Nephron progenitor cell (in vitro differentiated cells): ENCODE results near the gene H6PD.
A peak's percentile ranks its signal among the peaks of the same experiment; 100 is the strongest.

Experiments used
- DNase-seq: peaks from one replicate; pipeline ENCODE4 v3.0.0; 2021
- H3K27ac Mint-ChIP-seq: 2 replicates; pipeline ENCODE4 v1.8.0; 2021; ENCODE audit warnings: mild to moderate bottlenecking, moderate library complexity, mixed read lengths
- H3K27me3 Mint-ChIP-seq: 2 replicates; pipeline ENCODE4 v1.8.0; 2021; ENCODE audit warnings: mild to moderate bottlenecking, low read depth, mixed read lengths; ENCODE audit not compliant: poor library complexity
- H3K36me3 Mint-ChIP-seq: 2 replicates; pipeline ENCODE4 v1.8.0; 2021; ENCODE audit warnings: low read depth, mixed read lengths
- H3K4me1 Mint-ChIP-seq: 2 replicates; pipeline ENCODE4 v1.8.0; 2021; ENCODE audit warnings: mixed read lengths
- H3K4me3 Mint-ChIP-seq: 2 replicates; pipeline ENCODE4 v1.8.0; 2021; ENCODE audit warnings: mild to moderate bottlenecking, moderate library complexity, mixed read lengths
- H3K9me3 Mint-ChIP-seq: 2 replicates; pipeline ENCODE4 v1.8.0; 2021; ENCODE audit warnings: mild to moderate bottlenecking, moderate library complexity, mixed read lengths
- TF ChIP-seq, protein P1 (sequence below): fragments of 200-600 bp; sonication (generic); IDR thresholded peaks from 2 replicates; pipeline ENCODE4 v1.5.0; 2021; ENCODE audit warnings: antibody characterized with exemption

Gene H6PD

DNA sequence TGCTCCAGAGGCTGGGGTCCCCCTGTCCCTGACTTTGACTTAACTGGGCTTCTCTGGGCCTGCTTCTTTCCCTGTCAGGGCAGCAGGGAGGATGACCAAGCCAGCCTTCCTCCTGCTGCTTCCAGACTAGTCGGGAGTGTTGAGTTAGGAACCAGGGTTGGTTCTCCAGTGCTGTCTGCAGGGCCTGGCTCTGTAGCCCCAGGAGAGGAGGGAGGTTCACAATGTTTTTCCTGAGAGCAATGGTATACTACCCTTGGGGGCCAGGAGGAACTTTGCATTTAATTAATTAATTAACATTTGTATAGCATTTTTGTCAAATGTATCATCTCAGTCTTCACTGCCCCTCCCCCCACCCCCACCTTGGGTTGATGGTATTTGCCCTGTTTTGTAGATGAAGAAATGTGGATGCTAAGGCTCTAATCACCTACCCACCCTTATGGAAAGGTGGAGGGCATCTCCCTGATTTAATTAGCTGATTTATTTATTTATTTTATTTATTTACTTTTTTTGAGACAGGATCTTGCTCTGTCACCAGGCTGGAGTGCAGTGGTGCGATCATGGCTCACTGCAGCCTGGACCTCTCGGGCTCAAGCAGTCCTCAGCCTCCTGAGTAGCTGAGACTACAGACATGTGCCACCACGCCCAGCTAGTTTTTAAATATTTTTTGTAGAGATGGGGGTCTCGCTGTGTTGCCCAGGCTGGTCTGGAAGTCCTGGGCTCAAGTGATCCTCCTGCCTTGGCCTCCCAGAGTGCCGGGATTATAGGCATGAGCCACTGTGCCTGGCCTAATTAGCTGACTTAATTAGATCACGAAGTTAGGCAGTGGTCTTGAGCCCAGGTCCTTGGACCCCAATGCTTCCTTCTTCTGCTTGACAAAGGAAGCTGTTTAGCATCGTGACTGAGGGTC lies 6.6 kb downstream of the H6PD start:
- Mint-ChIP-seq H3K27ac (no peak overlapping the region), H3K4me3 (no peak overlapping the region), H3K36me3 (peaks cover 25% of the 10 kb centered on the region), H3K4me1 (peaks cover 60% of the 10 kb centered on the region), H3K9me3 (no peaks in the 10 kb centered on the region), H3K27me3 (no peaks in the 10 kb centered on the region)
- DNase-seq = no peak
- TF ChIP-seq, protein P1, sequence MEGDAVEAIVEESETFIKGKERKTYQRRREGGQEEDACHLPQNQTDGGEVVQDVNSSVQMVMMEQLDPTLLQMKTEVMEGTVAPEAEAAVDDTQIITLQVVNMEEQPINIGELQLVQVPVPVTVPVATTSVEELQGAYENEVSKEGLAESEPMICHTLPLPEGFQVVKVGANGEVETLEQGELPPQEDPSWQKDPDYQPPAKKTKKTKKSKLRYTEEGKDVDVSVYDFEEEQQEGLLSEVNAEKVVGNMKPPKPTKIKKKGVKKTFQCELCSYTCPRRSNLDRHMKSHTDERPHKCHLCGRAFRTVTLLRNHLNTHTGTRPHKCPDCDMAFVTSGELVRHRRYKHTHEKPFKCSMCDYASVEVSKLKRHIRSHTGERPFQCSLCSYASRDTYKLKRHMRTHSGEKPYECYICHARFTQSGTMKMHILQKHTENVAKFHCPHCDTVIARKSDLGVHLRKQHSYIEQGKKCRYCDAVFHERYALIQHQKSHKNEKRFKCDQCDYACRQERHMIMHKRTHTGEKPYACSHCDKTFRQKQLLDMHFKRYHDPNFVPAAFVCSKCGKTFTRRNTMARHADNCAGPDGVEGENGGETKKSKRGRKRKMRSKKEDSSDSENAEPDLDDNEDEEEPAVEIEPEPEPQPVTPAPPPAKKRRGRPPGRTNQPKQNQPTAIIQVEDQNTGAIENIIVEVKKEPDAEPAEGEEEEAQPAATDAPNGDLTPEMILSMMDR = no peak

DNA sequence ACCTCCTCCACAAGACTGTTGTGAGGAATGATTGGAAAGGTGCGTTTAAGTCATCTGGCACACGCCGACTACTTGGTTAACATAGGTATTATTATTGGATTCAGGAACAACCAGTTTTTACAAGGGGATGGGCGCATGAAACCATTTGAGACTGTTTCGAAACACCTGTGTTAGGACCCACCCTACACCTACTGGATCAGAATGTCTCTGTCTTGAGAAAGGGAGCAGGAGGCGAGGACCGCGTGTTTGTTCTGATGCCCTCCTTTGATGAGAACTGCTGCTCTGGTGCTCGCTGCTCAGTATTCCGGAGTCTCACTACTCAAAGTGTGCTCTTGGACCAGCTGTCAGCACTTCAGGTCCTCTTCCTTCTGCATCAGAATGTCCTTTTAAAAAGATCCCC lies 7.3 kb downstream of the H6PD start:
- peaks cover 63% of the 10 kb centered on the region for H3K4me1 Mint-ChIP-seq
- H3K27me3 Mint-ChIP-seq = no peaks in the 10 kb centered on the region
- H3K9me3 Mint-ChIP-seq = no peaks in the 10 kb centered on the region
- H3K36me3 Mint-ChIP-seq = peaks cover 27% of the 10 kb centered on the region
- no peak for DNase-seq
- TF ChIP-seq, protein P1 = no peak
- no peak overlapping the region for H3K27ac Mint-ChIP-seq
- no peak overlapping the region for H3K4me3 Mint-ChIP-seq

DNA sequence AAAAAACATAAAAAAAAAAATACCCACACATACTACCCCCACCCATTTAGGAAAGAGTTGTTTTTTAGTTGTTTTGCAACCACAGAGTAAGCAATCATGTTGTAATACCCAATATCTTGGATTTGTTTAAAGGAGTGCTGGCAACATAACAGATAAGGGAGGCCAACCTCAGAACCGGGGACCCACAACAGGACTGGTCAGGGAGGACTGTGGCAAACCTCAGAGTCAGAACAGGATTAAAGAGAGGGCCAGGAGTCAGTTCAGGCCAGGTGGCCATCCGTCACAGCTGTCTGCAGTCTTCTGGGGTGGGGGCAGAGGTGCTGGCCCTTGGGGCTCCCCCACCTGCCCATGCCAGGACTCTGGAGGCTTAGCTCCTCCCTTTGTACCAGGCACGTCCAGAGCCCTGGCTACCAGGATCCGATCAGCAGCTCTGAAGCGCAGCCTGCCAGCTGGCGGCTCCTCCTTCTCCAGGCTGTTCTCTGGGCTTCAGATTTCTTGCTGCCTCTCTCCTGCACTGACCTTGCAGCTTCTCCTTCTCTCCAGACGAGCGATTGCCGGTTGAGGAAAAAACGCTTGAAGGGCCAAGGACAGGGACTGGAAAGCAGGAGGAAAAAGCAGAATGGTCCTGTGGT lies 7.9 kb downstream of the H6PD start:
- Mint-ChIP-seq H3K4me1 (peaks cover 66% of the 10 kb centered on the region), H3K9me3 (no peaks in the 10 kb centered on the region), H3K27me3 (no peaks in the 10 kb centered on the region), H3K36me3 (peaks cover 24% of the 10 kb centered on the region), H3K4me3 (no peak overlapping the region), H3K27ac (peak overlapping the region; percentile 68)
- TF ChIP-seq, protein P1 = no peak
- peak; percentile 33 for DNase-seq

DNA sequence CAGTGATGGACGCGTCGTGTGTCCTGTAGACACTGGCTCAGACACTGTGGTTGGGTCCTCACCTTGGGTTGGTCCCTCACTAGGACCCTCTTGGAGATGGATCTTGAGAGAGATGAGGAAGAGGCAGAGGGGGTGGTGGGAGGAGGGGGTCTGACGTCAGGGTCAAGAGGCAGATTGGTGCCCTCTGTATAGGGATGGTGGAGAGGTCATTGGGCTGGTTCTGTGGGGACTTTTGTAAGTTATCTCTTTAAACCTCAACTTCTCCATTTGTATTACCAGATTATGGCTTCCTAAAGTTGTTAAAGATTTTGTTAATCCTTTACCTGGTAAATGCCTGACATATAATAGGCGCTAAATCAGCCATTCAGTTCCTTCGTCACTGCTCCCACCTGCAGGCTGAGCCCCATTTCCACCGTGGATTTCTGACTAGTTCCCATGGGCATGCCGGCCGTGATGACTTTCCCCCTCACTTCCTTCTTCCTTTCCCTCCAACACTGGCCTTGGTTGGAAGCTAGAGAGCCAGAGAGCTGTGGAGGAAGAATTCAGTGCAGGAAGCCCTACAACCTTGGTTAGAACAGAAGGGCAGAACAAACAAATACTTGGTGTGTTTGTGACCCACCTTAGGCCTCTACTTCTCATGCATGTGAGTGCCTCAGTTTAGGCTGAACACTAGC lies 8.6 kb downstream of the H6PD start:
- Mint-ChIP-seq H3K36me3 (peaks cover 19% of the 10 kb centered on the region), H3K9me3 (no peaks in the 10 kb centered on the region), H3K4me1 (peaks cover 66% of the 10 kb centered on the region), H3K27ac (no peak overlapping the region), H3K4me3 (no peak overlapping the region), H3K27me3 (no peaks in the 10 kb centered on the region)
- TF ChIP-seq, protein P1 = no peak
- no peak for DNase-seq

DNA sequence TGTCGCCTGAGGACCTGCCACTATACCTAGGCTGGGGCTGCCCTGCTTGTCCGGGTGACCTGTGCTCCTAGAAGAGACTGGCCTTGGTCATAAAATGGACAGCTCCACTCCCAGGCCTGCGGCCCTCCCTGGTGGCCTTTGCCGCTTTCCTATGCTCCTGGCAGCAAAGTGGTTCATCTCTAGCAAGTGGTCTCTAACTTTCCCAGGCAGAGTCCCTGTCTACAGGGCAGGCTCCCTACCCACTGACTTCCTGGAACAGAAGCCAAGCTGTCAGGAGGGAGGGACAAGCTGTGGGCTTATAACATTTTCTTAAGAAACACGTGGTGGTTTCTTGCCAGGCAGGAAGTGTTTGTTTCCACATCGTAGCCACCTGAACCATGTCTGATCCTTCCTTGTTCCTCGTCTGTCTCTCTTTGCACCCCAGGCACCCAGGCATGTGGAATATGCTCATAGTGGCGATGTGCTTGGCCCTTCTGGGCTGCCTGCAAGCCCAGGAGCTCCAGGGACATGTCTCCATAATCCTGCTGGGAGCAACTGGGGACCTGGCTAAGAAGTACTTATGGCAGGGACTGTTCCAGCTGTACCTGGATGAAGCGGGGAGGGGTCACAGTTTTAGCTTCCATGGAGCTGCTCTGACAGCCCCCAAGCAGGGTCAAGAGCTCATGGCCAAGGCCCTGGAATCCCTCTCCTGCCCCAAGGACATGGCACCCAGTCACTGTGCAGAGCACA lies 10.1 kb downstream of the H6PD start:
- no peaks in the 10 kb centered on the region for H3K27me3 Mint-ChIP-seq
- TF ChIP-seq, protein P1 = no peak
- peaks cover 65% of the 10 kb centered on the region for H3K4me1 Mint-ChIP-seq
- no peak overlapping the region for H3K4me3 Mint-ChIP-seq
- H3K9me3 Mint-ChIP-seq = no peaks in the 10 kb centered on the region
- peak overlapping the region; percentile 67 for H3K27ac Mint-ChIP-seq
- no peak for DNase-seq
- peaks cover 16% of the 10 kb centered on the region for H3K36me3 Mint-ChIP-seq
